Colonic mucosa (tissue), 4 donors: ENCODE results near the gene GDF11. TPM values are rescaled to one million over a fixed set of nuclear protein-coding genes. Genes with fewer than 3 reads are reported as not detected.

Source experiments
- DNase-seq: peaks from one replicate; pipeline ENCODE4 v3.0.0-alpha.2; 2020
- H3K27ac ChIP-seq: fragments of 200-600 bp; one replicate; pipeline ENCODE4 v1.8.0; 2021
- H3K27me3 ChIP-seq: fragments of 200-600 bp; one replicate; pipeline ENCODE4 v1.8.0; 2021
- H3K36me3 ChIP-seq: fragments of 200-600 bp; one replicate; pipeline ENCODE4 v1.8.0; 2021
- H3K4me1 ChIP-seq: fragments of 200-600 bp; one replicate; pipeline ENCODE4 v1.8.0; 2021; ENCODE audit warnings: mild to moderate bottlenecking
- H3K4me3 ChIP-seq: fragments of 200-600 bp; one replicate; pipeline ENCODE4 v1.8.0; 2021
- H3K9ac ChIP-seq, 2 donors: one replicate each; pipeline ENCODE4 v1.7.0; 2013; ENCODE audit warnings: control low read depth in 2 of 2, low read depth in 2 of 2, low read length in 2 of 2
- H3K9me3 ChIP-seq: fragments of 200-600 bp; one replicate; pipeline ENCODE4 v1.8.0; 2021
- intact Hi-C: fragments of 100-400 bp; cut with DNase I; formaldehyde crosslinking; loops from one replicate; pipeline ENCODE4 v1.14.1; 2022
- total RNA-seq, 2 donors: library from RNA; stranded (reverse); fragmentation: NEBNext Ultra II Directional in 1 of 2; extraction: Animal tissue kit (Norgen Biotek cat#: 25700) in 1 of 2; gene quantifications; one replicate each; pipeline ENCODE4 v1.2.1, GENCODE V29; 2021
- TF ChIP-seq, protein P1 (sequence below): fragments of 200-600 bp; IDR thresholded peaks from one replicate; pipeline ENCODE4 v1.8.0; 2022; ENCODE audit warnings: antibody characterized with exemption, mild to moderate bottlenecking
- donor health status: healthy.
- donor health status: DM: no; HTN: no; CAD: no.
- donor health status: DM: no; HTN: no; CAD: no.

Gene GDF11
- total RNA-seq, 2 donors from 2014 or later: 3.2 to 3.7 TPM

- no peak overlapping the region for H3K27ac ChIP-seq
- no peak for DNase-seq
- H3K9ac ChIP-seq: no peak overlapping the region
- no peaks in the 10 kb centered on the region for H3K9me3 ChIP-seq
- H3K36me3 ChIP-seq: peaks cover 6% of the 10 kb centered on the region
- H3K4me3 ChIP-seq: no peak overlapping the region
- no peaks in the 10 kb centered on the region for H3K4me1 ChIP-seq
- H3K27me3 ChIP-seq: no peaks in the 10 kb centered on the region
- intact Hi-C loops: no loop called here
- TF ChIP-seq, protein P1, sequence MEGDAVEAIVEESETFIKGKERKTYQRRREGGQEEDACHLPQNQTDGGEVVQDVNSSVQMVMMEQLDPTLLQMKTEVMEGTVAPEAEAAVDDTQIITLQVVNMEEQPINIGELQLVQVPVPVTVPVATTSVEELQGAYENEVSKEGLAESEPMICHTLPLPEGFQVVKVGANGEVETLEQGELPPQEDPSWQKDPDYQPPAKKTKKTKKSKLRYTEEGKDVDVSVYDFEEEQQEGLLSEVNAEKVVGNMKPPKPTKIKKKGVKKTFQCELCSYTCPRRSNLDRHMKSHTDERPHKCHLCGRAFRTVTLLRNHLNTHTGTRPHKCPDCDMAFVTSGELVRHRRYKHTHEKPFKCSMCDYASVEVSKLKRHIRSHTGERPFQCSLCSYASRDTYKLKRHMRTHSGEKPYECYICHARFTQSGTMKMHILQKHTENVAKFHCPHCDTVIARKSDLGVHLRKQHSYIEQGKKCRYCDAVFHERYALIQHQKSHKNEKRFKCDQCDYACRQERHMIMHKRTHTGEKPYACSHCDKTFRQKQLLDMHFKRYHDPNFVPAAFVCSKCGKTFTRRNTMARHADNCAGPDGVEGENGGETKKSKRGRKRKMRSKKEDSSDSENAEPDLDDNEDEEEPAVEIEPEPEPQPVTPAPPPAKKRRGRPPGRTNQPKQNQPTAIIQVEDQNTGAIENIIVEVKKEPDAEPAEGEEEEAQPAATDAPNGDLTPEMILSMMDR: peak; percentile 25
Measured at GRCh38 chr12:55797068-55797467, 54.1 kb downstream of the GDF11 start.

GRCh38 chr12:55797550-55797949 is 54.6 kb downstream of the GDF11 start:
- no peaks in the 10 kb centered on the region for H3K4me1 ChIP-seq
- H3K36me3 ChIP-seq: peaks cover 6% of the 10 kb centered on the region
- DNase-seq: no peak
- intact Hi-C loops: no loop called here
- no peak overlapping the region for H3K9ac ChIP-seq
- no peaks in the 10 kb centered on the region for H3K27me3 ChIP-seq
- no peak overlapping the region for H3K27ac ChIP-seq
- H3K4me3 ChIP-seq: no peak overlapping the region
- TF ChIP-seq, protein P1: no peak
- H3K9me3 ChIP-seq: no peaks in the 10 kb centered on the region

Other genes with a start within 250 kb of the GDF11 start
- gene OR6C4, start 193.5 kb upstream of the GDF11 start, total RNA-seq: not detected
- gene OR2AP1, start 170.7 kb upstream of the GDF11 start, total RNA-seq: not detected
- not detected for gene OR10P1, start 106.2 kb upstream of the GDF11 start, total RNA-seq
- 10 to 100 TPM; 10.8 to 64.4 TPM for gene ITGA7, start 35.2 kb upstream of the GDF11 start, total RNA-seq
- 100 to 1,000 TPM; 214 to 242 TPM for gene BLOC1S1, start 27.1 kb upstream of the GDF11 start, total RNA-seq
- 10 to 100 TPM; 22.6 to 29.6 TPM for gene RDH5, start 22.7 kb upstream of the GDF11 start, total RNA-seq
- gene CD63, start 14.1 kb upstream of the GDF11 start, total RNA-seq: 1,000 to 10,000 TPM in 1 of 2 donors, 100 to 1,000 TPM in 1; 707 to 1,094 TPM
- gene SARNP, start 74.6 kb downstream of the GDF11 start, total RNA-seq: 10 to 100 TPM; 52.3 to 53.0 TPM
- 10 to 100 TPM; 59.3 to 93.3 TPM for gene ORMDL2, start 74.9 kb downstream of the GDF11 start, total RNA-seq
- gene DNAJC14, start 86.5 kb downstream of the GDF11 start, total RNA-seq: 10 to 100 TPM; 24.6 to 24.7 TPM
- gene MMP19, start 99.8 kb downstream of the GDF11 start, total RNA-seq: 1 to 10 TPM; 2.1 to 2.7 TPM
- gene PYM1, start 184.8 kb downstream of the GDF11 start, total RNA-seq: 10 to 100 TPM; 44.0 to 49.3 TPM
- 10 to 100 TPM; 80.2 to 91.2 TPM for gene DGKA, start 188.0 kb downstream of the GDF11 start, total RNA-seq
- gene PMEL, start 222.9 kb downstream of the GDF11 start, total RNA-seq: 1 to 10 TPM; 3.4 to 3.8 TPM
- gene CDK2, start 223.7 kb downstream of the GDF11 start, total RNA-seq: 10 to 100 TPM; 20.9 to 48.9 TPM
- gene RAB5B, start 231.0 kb downstream of the GDF11 start, total RNA-seq: 100 to 1,000 TPM; 112 to 178 TPM